HCT116 (cell line): ENCODE data around the gene TMTC3.

Experiments used
- CTCF ChIP-seq, 3 experiments: fragments of 200-600 bp in 1 of 3; sonication (generic) in 1 of 3; IDR thresholded peaks in 2 of 3; conservative IDR thresholded peaks in 1 of 3; 2 replicates each; pipeline ENCODE4 v1.5.1; 2012 to 2017; ENCODE audit warnings: low read depth in 2 of 3, low read length in 2 of 3, antibody characterized with exemption in 1 of 3, borderline replicate concordance in 1 of 3, control low read depth in 1 of 3, mild to moderate bottlenecking in 1 of 3, mixed read lengths in 1 of 3, mixed run types in 1 of 3, moderate library complexity in 1 of 3; ENCODE audit not compliant: insufficient read depth in 1 of 3
- POLR2AphosphoS5 ChIP-seq: IDR thresholded peaks from 2 replicates; pipeline ENCODE4 v1.6.1; 2011; ENCODE audit warnings: mild to moderate bottlenecking, low read depth, low read length, moderate library complexity
- REST ChIP-seq: IDR thresholded peaks from 2 replicates; pipeline ENCODE4 v1.6.1; 2012; ENCODE audit warnings: low read depth
- ZNF274 ChIP-seq: fragments of 200-500 bp; sonication (Bioruptor generic); IDR thresholded peaks from 2 replicates; pipeline ENCODE4 v1.6.1; 2014; ENCODE audit warnings: mild to moderate bottlenecking, low read depth, low read length, inconsistent platforms

- TF ChIP-seq REST (no peak), CTCF (IDR thresholded peaks at IDR 0.05 in 2 of 3, conservative IDR thresholded peaks at IDR 0.05 in 1 of 3; ENCODE audit: borderline replicate concordance in 1 of 3, insufficient read depth in 1 of 3, low read depth in 2 of 3, low read length in 2 of 3) (no peak), POLR2AphosphoS5 (no peak), ZNF274 (no peak)
These were observed 37.4 kb downstream of the TMTC3 start for GRCh38 chr12:88179436-88180014.
